ENCODE data around the gene DAPK1. TPM values are rescaled to one million over a fixed set of nuclear protein-coding genes. Genes with fewer than 3 reads are reported as not detected.

DAPK1 gene
- total and polyA plus RNA-seq, 4 donors: 33.0 to 301 (median 94.1) TPM

- Histone ChIP-seq H3K9ac (ENCODE audit: insufficient read depth in 1 of 2, low read length in 2 of 2) (peak overlapping the region in 1 of 2 donors; percentile 42), H3K9me3 (ENCODE audit: control insufficient read depth in 4 of 4, insufficient read depth in 3 of 4, low read length in 3 of 4) (peaks cover 0 to 2% (median 0%) of the 10 kb centered on the region in 4 donors), H3K36me3 (ENCODE audit: control insufficient read depth in 4 of 4, insufficient read depth in 4 of 4, low read length in 4 of 4) (peaks cover 0 to 47% (median 19%) of the 10 kb centered on the region in 4 donors), H3K4me3 (no peak overlapping the region), H3K27me3 (ENCODE audit: control insufficient read depth in 3 of 3, insufficient read depth in 3 of 3, low read length in 2 of 3) (no peaks in the 10 kb centered on the region), H3K27ac (ENCODE audit: low read depth in 1 of 2, low read length in 1 of 2) (peak overlapping the region in 1 of 2 donors; percentile 21), H3K4me1 (ENCODE audit: control insufficient read depth in 5 of 5, insufficient read depth in 5 of 5, low read length in 5 of 5) (peaks cover 0 to 20% (median 13%) of the 10 kb centered on the region in 5 donors)
- DNase-seq (no peak), ATAC-seq (ENCODE audit: insufficient read depth, low FRiP score) (no peak)
- 44 to 54% methylated on average over 4 of the region's 4 CpGs for WGBS, 2 donors
- TF ChIP-seq, protein P1, sequence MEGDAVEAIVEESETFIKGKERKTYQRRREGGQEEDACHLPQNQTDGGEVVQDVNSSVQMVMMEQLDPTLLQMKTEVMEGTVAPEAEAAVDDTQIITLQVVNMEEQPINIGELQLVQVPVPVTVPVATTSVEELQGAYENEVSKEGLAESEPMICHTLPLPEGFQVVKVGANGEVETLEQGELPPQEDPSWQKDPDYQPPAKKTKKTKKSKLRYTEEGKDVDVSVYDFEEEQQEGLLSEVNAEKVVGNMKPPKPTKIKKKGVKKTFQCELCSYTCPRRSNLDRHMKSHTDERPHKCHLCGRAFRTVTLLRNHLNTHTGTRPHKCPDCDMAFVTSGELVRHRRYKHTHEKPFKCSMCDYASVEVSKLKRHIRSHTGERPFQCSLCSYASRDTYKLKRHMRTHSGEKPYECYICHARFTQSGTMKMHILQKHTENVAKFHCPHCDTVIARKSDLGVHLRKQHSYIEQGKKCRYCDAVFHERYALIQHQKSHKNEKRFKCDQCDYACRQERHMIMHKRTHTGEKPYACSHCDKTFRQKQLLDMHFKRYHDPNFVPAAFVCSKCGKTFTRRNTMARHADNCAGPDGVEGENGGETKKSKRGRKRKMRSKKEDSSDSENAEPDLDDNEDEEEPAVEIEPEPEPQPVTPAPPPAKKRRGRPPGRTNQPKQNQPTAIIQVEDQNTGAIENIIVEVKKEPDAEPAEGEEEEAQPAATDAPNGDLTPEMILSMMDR (IDR thresholded peaks at IDR 0.05; ENCODE audit: control extremely low read depth, extremely low read depth): no peak
Observed at GRCh38 chr9:87510252-87510683, 12.6 kb downstream of the DAPK1 start.

- WGBS, 2 donors: 76 to 88% methylated on average over 4 of the region's 4 CpGs
- DNase-seq: no peak
Observed at GRCh38 chr9:87512311-87512710, 14.6 kb downstream of the DAPK1 start.

GRCh38 chr9:87513161-87513560 is 15.5 kb downstream of the DAPK1 start:
- no peak overlapping the region for H3K4me3 ChIP-seq
- WGBS, 2 donors: 41 to 53% methylated on average over 4 of the region's 4 CpGs
- H3K36me3 ChIP-seq (ENCODE audit: control insufficient read depth in 4 of 4, insufficient read depth in 4 of 4, low read length in 4 of 4): peaks cover 0 to 36% (median 15%) of the 10 kb centered on the region in 4 donors
- no peak overlapping the region for H3K27ac ChIP-seq (ENCODE audit: low read depth in 1 of 2, low read length in 1 of 2)
- ATAC-seq (ENCODE audit: insufficient read depth, low FRiP score): no peak
- TF ChIP-seq, protein P1 (IDR thresholded peaks at IDR 0.05; ENCODE audit: control extremely low read depth, extremely low read depth): no peak
- no peaks in the 10 kb centered on the region for H3K27me3 ChIP-seq (ENCODE audit: control insufficient read depth in 3 of 3, insufficient read depth in 3 of 3, low read length in 2 of 3)
- H3K9me3 ChIP-seq (ENCODE audit: control insufficient read depth in 4 of 4, insufficient read depth in 3 of 4, low read length in 3 of 4): no peaks in the 10 kb centered on the region
- DNase-seq: peak in 1 of 3 donors; percentile 31
- H3K4me1 ChIP-seq (ENCODE audit: control insufficient read depth in 5 of 5, insufficient read depth in 5 of 5, low read length in 5 of 5): peaks cover 0 to 20% (median 19%) of the 10 kb centered on the region in 5 donors
- no peak overlapping the region for H3K9ac ChIP-seq (ENCODE audit: insufficient read depth in 1 of 2, low read length in 2 of 2)

More at GRCh38 chr9:87512311-87512710, 14.6 kb downstream of the DAPK1 start:
- no peaks in the 10 kb centered on the region for H3K27me3 ChIP-seq (ENCODE audit: control insufficient read depth in 3 of 3, insufficient read depth in 3 of 3, low read length in 2 of 3)
- peaks cover 0 to 20% (median 18%) of the 10 kb centered on the region in 5 donors for H3K4me1 ChIP-seq (ENCODE audit: control insufficient read depth in 5 of 5, insufficient read depth in 5 of 5, low read length in 5 of 5)
- TF ChIP-seq, protein P1 (IDR thresholded peaks at IDR 0.05; ENCODE audit: control extremely low read depth, extremely low read depth): no peak
- no peak overlapping the region for H3K9ac ChIP-seq (ENCODE audit: insufficient read depth in 1 of 2, low read length in 2 of 2)
- H3K27ac ChIP-seq (ENCODE audit: low read depth in 1 of 2, low read length in 1 of 2): no peak overlapping the region
- no peaks in the 10 kb centered on the region for H3K9me3 ChIP-seq (ENCODE audit: control insufficient read depth in 4 of 4, insufficient read depth in 3 of 4, low read length in 3 of 4)
- ATAC-seq (ENCODE audit: insufficient read depth, low FRiP score): no peak
- H3K4me3 ChIP-seq: no peak overlapping the region
- H3K36me3 ChIP-seq (ENCODE audit: control insufficient read depth in 4 of 4, insufficient read depth in 4 of 4, low read length in 4 of 4): peaks cover 0 to 35% (median 13%) of the 10 kb centered on the region in 4 donors

Measured in lung (tissue), 12 donors.